Mesothelial cell of epicardium (in vitro differentiated cells): ENCODE results near the gene FRRS1L. TPM values are rescaled to one million over a fixed set of nuclear protein-coding genes. Genes with fewer than 3 reads are reported as not detected.

Experiments used
- DNase-seq, 2 experiments: peaks; one replicate each; pipeline ENCODE4 v3.0.0; 2021; ENCODE audit warnings: low spot score in 2 of 2; ENCODE audit not compliant: unreplicated experiment in 2 of 2
- H3K27ac Mint-ChIP-seq: 2 replicates; pipeline ENCODE4 v1.8.0; 2021; ENCODE audit warnings: mixed read lengths
- H3K27me3 Mint-ChIP-seq: 2 replicates; pipeline ENCODE4 v1.8.0; 2021; ENCODE audit warnings: low read depth, mixed read lengths
- H3K36me3 Mint-ChIP-seq: 2 replicates; pipeline ENCODE4 v1.8.0; 2021; ENCODE audit warnings: mixed read lengths
- H3K4me1 Mint-ChIP-seq: 2 replicates; pipeline ENCODE4 v1.8.0; 2021; ENCODE audit warnings: mixed read lengths
- H3K4me3 Mint-ChIP-seq: 2 replicates; pipeline ENCODE4 v1.8.0; 2021; ENCODE audit warnings: mild to moderate bottlenecking, moderate library complexity, mixed read lengths
- H3K9me3 Mint-ChIP-seq: 2 replicates; pipeline ENCODE4 v1.8.0; 2021; ENCODE audit warnings: mixed read lengths
- total RNA-seq: library from RNA; stranded (reverse); gene quantifications from 3 replicates; pipeline ENCODE4 v1.2.1, GENCODE V29; 2021
- TF ChIP-seq, protein P1 (sequence below): fragments of 200-600 bp; sonication (generic); IDR thresholded peaks from one replicate; pipeline ENCODE4 v1.5.0; 2021; ENCODE audit warnings: antibody characterized with exemption; ENCODE audit not compliant: unreplicated experiment

FRRS1L gene
- total RNA-seq, 1 donor from 2014 or later, result 14.4 TPM

DNA sequence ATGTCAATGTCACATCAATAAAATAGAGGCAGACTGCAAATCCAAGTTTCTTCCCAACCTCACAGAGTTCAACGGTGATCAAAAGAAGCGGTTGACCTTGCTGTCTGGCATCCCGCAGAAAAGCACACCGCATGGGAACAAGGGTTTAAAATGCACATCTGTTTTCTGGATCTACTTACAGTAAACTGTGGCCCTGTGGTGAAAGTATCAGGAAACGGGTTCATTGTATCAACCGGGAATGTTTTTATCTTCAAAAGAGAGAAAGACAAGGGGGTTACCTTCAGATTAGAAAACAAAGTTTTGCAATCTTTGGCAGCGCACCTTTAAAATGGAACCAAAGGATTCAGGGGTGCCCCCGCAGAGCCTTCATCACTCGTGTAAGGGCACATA lies 15.5 kb upstream of the FRRS1L start:
- TF ChIP-seq, protein P1, sequence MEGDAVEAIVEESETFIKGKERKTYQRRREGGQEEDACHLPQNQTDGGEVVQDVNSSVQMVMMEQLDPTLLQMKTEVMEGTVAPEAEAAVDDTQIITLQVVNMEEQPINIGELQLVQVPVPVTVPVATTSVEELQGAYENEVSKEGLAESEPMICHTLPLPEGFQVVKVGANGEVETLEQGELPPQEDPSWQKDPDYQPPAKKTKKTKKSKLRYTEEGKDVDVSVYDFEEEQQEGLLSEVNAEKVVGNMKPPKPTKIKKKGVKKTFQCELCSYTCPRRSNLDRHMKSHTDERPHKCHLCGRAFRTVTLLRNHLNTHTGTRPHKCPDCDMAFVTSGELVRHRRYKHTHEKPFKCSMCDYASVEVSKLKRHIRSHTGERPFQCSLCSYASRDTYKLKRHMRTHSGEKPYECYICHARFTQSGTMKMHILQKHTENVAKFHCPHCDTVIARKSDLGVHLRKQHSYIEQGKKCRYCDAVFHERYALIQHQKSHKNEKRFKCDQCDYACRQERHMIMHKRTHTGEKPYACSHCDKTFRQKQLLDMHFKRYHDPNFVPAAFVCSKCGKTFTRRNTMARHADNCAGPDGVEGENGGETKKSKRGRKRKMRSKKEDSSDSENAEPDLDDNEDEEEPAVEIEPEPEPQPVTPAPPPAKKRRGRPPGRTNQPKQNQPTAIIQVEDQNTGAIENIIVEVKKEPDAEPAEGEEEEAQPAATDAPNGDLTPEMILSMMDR, result no peak
- peaks cover 15% of the 10 kb centered on the region for H3K27me3 Mint-ChIP-seq

DNA sequence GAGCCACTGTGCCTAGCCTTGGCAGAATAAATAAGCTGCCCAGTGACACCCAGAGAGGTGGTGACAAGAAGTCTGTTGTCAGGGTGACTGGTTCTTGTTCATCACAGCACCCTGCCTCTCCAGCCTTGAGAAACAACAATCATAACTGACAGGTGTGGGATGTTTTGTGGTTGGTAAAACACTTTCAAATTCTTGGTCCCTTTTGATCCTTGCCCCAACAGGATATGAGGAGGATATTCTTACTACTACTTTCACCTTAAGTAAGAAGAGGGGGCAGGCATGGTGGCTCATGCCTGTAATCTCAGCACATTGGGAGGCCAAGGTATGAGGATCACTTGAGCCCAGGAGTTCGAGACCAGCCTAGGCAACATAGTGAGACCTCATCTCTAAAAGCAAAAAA lies 14.2 kb upstream of the FRRS1L start:
- Mint-ChIP-seq H3K9me3 (no peaks in the 10 kb centered on the region), H3K27ac (no peak overlapping the region), H3K4me1 (peaks cover 5% of the 10 kb centered on the region), H3K27me3 (peaks cover 15% of the 10 kb centered on the region), H3K4me3 (no peak overlapping the region), H3K36me3 (no peaks in the 10 kb centered on the region)
- no peak for DNase-seq
- TF ChIP-seq, protein P1, result no peak

More for the DNA sequence above, 15.5 kb upstream of the FRRS1L start:
- Mint-ChIP-seq H3K9me3 (no peaks in the 10 kb centered on the region), H3K27ac (no peak overlapping the region), H3K4me1 (peaks cover 4% of the 10 kb centered on the region), H3K4me3 (no peak overlapping the region), H3K36me3 (no peaks in the 10 kb centered on the region)
- no peak for DNase-seq

DNA sequence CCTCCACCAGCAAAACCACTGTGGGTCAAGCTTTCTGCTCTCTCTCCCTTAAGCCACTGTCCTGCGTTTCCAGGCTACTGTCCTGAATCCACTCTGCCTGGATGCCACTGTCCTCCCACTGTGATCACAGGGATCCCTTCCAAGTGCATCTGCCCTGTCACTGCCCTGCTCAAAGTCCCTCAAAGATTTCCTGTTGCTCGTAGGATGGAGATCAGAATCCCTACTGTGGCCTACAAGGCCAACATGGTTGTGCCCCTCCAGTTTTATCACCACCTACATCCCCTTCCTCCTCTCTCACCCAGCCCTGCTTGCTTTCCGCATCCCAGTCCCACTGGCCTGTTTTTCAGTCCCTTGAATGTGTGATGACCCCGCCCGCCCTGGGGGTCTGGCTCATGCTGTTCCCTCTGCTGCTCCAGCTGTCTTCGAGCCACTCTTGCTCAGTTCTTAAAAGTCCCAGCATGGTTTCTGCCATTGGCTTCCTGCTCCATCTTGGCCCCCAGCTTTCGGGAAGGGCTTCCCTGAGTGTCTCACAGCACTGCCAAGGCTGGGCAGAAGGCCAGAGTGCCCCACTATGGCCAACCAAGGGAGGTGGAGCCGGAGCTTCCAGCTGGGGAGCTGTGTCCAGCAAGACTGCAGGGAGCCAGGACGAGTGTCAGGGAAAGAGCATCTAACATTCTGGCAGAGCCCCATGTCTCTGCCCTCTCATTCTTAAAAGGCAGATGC lies 12.9 kb upstream of the FRRS1L start:
- H3K4me1 Mint-ChIP-seq, result peaks cover 5% of the 10 kb centered on the region
- no peaks in the 10 kb centered on the region for H3K9me3 Mint-ChIP-seq
- no peaks in the 10 kb centered on the region for H3K36me3 Mint-ChIP-seq
- H3K27me3 Mint-ChIP-seq, result peaks cover 12% of the 10 kb centered on the region
- no peak overlapping the region for H3K4me3 Mint-ChIP-seq
- TF ChIP-seq, protein P1, result no peak
- DNase-seq, result no peak
- no peak overlapping the region for H3K27ac Mint-ChIP-seq

DNA sequence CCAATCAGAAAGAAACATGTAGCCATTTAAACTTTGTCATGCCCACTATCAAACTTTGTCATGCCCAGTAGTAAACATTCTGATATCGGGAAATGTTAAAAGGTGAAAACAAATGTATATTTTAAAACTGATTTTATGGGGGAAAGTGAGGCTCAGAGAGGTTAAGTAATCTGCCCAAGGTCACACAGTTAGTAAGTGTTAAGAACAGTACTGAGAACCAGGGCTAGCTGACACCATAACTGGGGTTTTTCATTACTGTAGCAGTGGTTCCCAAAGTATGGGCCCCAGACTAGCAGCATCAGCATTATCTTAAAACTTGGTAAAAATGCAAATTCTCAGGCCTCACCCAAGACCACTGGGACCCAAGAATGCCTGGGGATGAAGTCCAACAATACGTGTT lies 9.9 kb upstream of the FRRS1L start:
- no peak for DNase-seq
- Mint-ChIP-seq H3K4me3 (no peak overlapping the region), H3K27ac (no peak overlapping the region), H3K27me3 (peaks cover 12% of the 10 kb centered on the region), H3K4me1 (peaks cover 5% of the 10 kb centered on the region), H3K9me3 (no peaks in the 10 kb centered on the region), H3K36me3 (no peaks in the 10 kb centered on the region)
- TF ChIP-seq, protein P1, result no peak

DNA sequence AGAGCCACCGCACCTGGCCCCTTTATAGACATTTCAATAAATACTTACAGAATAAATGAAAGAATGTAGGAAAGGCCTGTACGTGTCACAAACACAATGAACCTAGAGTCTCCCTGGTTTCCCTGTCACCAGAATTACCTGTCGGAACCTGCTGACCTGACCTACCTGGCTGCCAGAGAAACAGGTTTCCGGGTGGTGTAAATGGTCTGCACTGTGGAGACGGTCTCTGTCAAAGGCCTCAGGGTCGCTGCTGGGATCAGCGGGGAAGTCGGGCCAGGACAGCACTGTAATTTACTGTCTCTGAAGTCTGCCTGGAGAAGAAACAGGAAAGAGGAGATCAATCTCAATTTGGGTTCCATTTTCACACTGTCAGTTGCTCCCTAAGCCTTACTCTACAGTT lies 9.3 kb upstream of the FRRS1L start:
- peaks cover 5% of the 10 kb centered on the region for H3K4me1 Mint-ChIP-seq

More for the DNA sequence above, 9.3 kb upstream of the FRRS1L start:
- TF ChIP-seq, protein P1, result no peak
- Mint-ChIP-seq H3K27me3 (peaks cover 12% of the 10 kb centered on the region), H3K36me3 (no peaks in the 10 kb centered on the region), H3K4me3 (no peak overlapping the region), H3K27ac (no peak overlapping the region), H3K9me3 (peaks cover 1% of the 10 kb centered on the region)
- DNase-seq, result no peak
